GM21825 (cell line): ENCODE results near the gene PCDHB11.
"Not testable (repeated sequence)": the region's sequence is repeated elsewhere in the genome, so short reads cannot be mapped to it uniquely, and the experiment has no call there.

Experiments
- ATAC-seq: cut with Tn5 transposase; IDR thresholded peaks from one replicate; pipeline ENCODE4 v1.9.1; 2021; ENCODE audit warnings: mild to moderate bottlenecking, moderate library complexity; ENCODE audit not compliant: unreplicated experiment

PCDHB11 gene

DNA sequence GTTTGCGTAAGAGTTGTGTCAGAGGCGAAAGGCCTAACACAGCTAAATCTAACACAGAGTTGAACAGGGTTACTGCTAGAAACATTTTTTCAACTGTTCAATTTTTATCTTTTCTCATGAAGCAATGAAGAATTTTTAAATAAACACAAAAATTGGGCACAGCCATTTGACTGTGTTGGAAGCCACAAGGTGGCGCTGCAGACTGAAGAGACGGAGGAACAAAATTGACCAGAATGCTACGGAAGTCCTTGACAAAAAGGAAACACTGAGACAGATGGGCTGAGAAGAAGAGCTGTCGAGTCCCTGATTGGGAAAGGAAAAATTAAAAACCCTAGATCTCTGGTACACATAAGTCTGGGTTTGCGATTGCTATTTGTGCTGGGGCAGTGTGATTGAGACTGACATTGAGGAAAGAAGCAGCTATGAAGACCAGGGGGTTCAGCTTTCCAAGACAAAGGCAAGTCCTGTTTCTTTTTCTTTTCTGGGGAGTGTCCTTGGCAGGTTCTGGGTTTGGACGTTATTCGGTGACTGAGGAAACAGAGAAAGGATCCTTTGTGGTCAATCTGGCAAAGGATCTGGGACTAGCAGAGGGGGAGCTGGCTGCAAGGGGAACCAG lies 12.4 kb upstream of the PCDHB11 start, which contains the start of gene PCDHB9:
Gene PCDHB9 (plus strand): TSS at position 265 of the 616 bp plus-strand sequence. CDS start 158 bp downstream, at position 423.
- no peak for ATAC-seq

DNA sequence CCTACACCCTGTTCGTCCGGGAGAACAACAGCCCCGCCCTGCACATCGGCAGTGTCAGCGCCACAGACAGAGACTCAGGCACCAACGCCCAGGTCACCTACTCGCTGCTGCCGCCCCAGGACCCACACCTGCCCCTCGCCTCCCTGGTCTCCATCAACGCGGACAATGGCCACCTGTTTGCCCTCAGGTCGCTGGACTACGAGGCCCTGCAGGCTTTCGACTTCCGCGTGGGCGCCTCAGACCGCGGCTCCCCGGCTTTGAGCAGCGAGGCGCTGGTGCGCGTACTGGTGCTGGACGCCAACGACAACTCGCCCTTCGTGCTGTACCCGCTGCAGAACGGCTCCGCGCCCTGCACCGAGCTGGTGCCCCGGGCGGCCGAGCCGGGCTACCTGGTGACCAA lies 10.7 kb upstream of the PCDHB11 start:
- not testable (repeated sequence) for ATAC-seq

- ATAC-seq: not testable (repeated sequence)
Measured at GRCh38 chr5:141189131-141189530, 10.3 kb upstream of the PCDHB11 start.

GRCh38 chr5:141192110-141192725 lies 7.2 kb upstream of the PCDHB11 start, which contains the start of gene PCDHB10:
Gene PCDHB10, plus strand, starts transcription at chr5:141192353. Its CDS starts 200 bp downstream, at chr5:141192553.
- ATAC-seq: no peak

DNA sequence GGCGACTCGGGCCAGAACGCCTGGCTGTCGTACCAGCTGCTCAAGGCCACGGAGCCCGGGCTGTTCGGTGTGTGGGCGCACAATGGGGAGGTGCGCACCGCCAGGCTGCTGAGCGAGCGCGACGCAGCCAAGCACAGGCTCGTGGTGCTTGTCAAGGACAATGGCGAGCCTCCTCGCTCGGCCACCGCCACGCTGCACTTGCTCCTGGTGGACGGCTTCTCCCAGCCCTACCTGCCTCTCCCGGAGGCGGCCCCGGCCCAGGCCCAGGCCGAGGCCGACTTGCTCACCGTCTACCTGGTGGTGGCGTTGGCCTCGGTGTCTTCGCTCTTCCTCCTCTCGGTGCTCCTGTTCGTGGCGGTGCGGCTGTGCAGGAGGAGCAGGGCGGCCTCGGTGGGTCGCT lies 5.1 kb upstream of the PCDHB11 start:
- not testable (repeated sequence) for ATAC-seq

DNA sequence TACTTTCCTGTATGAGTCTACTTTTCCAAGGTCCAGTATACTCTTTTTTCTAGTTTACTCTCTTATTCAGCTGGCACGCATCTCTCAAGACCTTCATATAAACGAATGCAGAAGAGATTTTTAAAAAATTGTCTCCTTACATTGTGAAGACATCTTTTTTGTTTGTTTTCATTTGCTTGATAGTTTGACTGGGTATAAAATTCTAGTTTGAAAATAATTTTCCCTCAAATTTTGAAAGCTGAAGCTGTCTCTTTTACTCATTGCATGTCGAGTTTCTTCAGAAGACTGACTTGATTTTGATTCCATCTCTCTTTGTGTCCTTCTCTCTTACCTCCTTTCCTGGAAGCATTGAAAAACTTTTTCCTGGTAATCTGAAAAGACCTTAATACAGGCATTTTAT lies 3.1 kb upstream of the PCDHB11 start:
- ATAC-seq: no peak

GRCh38 chr5:141201126-141201525 lies 1.7 kb downstream of the PCDHB11 start:
- ATAC-seq: not testable (repeated sequence)

- ATAC-seq: not testable (repeated sequence)
Measured at GRCh38 chr5:141201646-141202045, 2.2 kb downstream of the PCDHB11 start.

- ATAC-seq: no peak
Measured at GRCh38 chr5:141208478-141208877, 9.1 kb downstream of the PCDHB11 start, which contains the start of gene PCDHB12. Gene PCDHB12, plus strand, starts transcription at chr5:141208719. Its CDS starts 189 bp downstream, at chr5:141208908.

GRCh38 chr5:141210281-141210680 lies 10.9 kb downstream of the PCDHB11 start:
- not testable (repeated sequence) for ATAC-seq

DNA sequence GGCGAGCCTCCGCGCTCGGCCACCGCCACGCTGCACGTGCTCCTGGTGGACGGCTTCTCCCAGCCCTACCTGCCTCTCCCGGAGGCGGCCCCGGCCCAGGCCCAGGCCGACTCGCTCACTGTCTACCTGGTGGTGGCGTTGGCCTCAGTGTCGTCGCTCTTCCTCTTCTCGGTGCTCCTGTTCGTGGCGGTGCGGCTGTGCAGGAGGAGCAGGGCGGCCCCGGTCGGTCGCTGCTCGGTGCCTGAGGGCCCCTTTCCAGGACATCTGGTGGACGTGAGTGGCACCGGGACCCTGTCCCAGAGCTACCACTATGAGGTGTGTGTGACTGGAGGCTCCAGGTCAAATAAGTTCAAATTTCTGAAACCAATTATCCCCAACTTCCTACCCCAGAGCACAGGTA lies 11.4 kb downstream of the PCDHB11 start:
- not testable (repeated sequence) for ATAC-seq

DNA sequence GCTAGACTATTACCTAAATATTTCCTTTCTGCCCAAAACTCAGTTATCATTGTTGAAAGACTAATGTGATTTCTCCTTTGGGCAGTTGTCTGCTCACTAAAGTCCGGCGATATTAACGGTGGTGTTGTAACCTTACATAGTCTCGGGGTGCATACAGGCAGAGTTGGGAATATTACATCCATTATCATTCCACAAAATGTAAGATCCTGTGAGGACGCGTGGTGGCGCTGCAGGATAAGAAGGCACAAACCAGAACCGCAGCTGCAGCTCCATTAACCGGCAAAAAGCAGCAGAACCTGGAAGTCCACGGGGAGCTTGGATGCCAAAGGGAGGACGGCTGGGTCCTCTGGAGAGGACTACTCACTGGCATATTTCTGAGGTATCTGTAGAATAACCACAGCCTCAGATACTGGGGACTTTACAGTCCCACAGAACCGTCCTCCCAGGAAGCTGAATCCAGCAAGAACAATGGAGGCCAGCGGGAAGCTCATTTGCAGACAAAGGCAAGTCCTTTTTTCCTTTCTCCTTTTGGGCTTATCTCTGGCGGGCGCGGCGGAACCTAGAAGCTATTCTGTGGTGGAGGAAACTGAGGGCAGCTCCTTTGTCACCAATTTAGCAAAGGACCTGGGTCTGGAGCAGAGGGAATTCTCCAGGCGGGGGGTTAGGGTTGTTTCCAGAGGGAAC lies 14.4 kb downstream of the PCDHB11 start, which contains the start of gene PCDHB13:
Gene PCDHB13 (plus strand): TSS at position 264 of the 684 bp plus-strand sequence. CDS start 205 bp downstream, at position 469.
- not testable (repeated sequence) for ATAC-seq

- ATAC-seq: not testable (repeated sequence)
Measured at GRCh38 chr5:141214583-141214982, 15.2 kb downstream of the PCDHB11 start.

- not testable (repeated sequence) for ATAC-seq
Measured at GRCh38 chr5:141215504-141215903, 16.1 kb downstream of the PCDHB11 start.

DNA sequence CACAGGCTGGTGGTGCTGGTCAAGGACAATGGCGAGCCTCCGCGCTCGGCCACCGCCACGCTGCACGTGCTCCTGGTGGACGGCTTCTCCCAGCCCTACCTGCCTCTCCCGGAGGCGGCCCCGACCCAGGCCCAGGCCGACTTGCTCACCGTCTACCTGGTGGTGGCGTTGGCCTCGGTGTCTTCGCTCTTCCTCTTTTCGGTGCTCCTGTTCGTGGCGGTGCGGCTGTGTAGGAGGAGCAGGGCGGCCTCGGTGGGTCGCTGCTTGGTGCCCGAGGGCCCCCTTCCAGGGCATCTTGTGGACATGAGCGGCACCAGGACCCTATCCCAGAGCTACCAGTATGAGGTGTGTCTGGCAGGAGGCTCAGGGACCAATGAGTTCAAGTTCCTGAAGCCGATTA lies 16.6 kb downstream of the PCDHB11 start:
- not testable (repeated sequence) for ATAC-seq

DNA sequence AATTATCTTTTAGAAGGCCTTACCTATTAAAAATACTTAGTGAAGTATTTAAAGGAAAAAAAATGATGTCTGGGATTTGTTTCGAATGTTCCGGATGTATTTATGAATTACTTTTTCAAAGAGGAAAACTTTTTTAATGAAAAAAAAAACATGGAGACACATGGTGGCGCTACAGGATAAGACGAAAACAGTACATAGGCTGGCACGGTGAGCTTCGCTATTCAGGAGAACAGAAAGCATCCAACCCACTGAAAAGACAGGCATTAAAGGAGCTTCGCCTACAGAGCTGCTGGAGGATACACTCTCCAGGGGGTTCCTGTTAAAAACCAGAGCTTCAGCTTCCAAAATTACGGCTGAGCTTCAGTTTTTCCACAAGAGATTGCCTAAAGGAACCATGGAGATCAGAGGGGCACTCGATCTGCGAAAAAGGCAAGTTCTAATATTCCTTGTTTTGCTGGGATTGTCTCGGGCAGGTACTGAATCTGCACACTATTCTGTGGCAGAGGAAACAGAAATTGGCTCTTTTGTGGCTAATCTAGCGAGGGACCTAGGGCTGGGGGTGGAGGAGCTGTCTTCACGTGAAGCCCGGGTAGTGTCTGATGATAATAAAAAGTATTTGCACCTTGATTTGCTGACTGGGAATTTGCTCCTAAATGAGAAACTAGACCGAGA lies 23.8 kb downstream of the PCDHB11 start, which contains the start of gene PCDHB14:
Gene PCDHB14 (plus strand): TSS at position 232 of the 672 bp plus-strand sequence. CDS start 163 bp downstream, at position 395.
- no peak for ATAC-seq

- not testable (repeated sequence) for ATAC-seq
Measured at GRCh38 chr5:141224844-141225243, 25.4 kb downstream of the PCDHB11 start.

DNA sequence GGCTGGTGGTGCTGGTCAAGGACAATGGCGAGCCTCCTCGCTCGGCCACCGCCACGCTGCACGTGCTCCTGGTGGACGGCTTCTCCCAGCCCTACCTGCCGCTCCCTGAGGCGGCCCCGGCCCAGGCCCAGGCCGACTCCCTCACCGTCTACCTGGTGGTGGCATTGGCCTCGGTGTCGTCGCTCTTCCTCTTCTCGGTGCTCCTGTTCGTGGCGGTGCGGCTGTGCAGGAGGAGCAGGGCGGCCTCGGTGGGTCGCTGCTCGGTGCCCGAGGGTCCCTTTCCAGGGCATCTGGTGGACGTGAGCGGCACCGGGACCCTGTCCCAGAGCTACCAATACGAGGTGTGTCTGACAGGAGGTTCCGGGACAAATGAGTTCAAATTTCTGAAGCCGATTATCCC lies 26.0 kb downstream of the PCDHB11 start:
- not testable (repeated sequence) for ATAC-seq

DNA sequence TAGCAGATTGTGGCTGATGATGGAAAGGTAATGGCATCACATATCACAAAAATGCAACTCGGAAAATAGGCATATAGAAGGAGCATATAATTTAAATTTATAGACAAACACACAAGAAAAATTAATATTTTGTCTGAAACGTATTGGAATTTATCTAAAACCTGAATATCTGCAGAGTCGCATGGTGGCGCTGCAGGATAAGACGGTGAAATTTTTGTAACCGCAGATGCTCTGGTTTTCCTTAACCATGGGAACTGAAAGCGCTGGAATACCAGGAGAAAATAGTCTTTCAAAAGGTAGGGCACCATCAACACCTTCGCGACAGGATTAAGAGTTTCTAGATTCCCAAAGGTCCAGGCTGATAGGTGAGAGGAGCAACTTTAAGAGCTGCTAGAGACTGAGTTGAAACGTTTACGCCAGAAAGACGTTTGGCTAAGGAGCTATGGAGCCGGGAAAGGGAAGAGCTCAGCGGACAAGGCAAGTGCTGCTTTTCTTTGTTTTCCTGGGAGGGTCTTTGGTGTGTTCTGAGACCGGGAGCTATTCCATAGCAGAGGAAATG lies 34.8 kb downstream of the PCDHB11 start:
- no peak for ATAC-seq

- ATAC-seq: not testable (repeated sequence)
Measured at GRCh38 chr5:141235922-141236321, 36.5 kb downstream of the PCDHB11 start.
